Transverse colon (tissue), 4 donors: ENCODE measurements around the gene PDE4B.

Experiments
- EP300 ChIP-seq: sonication (generic); formaldehyde crosslinking; IDR thresholded peaks from one replicate; pipeline ENCODE4 v1.6.1; 2017; ENCODE audit warnings: antibody characterized with exemption, low read depth
- POLR2A ChIP-seq: fragments of 450-650 bp; IDR thresholded peaks from one replicate; pipeline ENCODE4 v1.6.1; 2016; ENCODE audit warnings: antibody characterized with exemption, mild to moderate bottlenecking, moderate library complexity
- POLR2AphosphoS5 ChIP-seq, 3 donors: sonication (generic); formaldehyde crosslinking; IDR thresholded peaks; one replicate each; pipeline ENCODE4 v1.6.1; 2016; ENCODE audit warnings: antibody characterized with exemption in 3 of 3
- TF ChIP-seq, protein P1 (sequence below), 5 experiments: fragments of 200-600 bp in 3 of 5; fragments of 450-650 bp in 2 of 5; sonication (generic) in 3 of 5; IDR thresholded peaks; 1 replicate in 2 of 5; 2 replicates in 3 of 5; pipeline ENCODE4 v1.5.1; 2016 to 2017; ENCODE audit warnings: antibody characterized with exemption in 5 of 5, inconsistent platforms in 3 of 5, mild to moderate bottlenecking in 2 of 5, moderate library complexity in 1 of 5

DNA sequence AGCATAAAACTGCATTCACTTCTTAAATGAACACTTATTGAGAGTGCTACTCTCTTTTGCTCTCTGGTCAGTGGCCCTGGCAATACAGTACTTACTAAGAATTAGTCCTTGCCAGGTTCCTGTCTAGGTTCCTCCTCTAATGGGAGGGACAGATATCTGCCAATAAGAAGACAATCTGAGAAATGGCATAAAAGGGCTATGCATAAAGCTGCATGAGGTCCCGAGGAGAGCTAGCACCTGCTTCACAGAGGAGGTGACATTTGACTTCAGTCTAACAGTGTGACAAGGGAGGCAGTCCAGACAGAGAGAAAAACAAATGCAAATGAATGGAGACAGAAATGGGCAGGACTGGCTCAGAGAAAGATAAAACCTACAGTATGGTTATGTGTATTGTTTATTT lies 384.1 kb downstream of the PDE4B start:
- no peak for TF ChIP-seq POLR2AphosphoS5 (IDR thresholded peaks at IDR 0.05)
- TF ChIP-seq, protein P1, sequence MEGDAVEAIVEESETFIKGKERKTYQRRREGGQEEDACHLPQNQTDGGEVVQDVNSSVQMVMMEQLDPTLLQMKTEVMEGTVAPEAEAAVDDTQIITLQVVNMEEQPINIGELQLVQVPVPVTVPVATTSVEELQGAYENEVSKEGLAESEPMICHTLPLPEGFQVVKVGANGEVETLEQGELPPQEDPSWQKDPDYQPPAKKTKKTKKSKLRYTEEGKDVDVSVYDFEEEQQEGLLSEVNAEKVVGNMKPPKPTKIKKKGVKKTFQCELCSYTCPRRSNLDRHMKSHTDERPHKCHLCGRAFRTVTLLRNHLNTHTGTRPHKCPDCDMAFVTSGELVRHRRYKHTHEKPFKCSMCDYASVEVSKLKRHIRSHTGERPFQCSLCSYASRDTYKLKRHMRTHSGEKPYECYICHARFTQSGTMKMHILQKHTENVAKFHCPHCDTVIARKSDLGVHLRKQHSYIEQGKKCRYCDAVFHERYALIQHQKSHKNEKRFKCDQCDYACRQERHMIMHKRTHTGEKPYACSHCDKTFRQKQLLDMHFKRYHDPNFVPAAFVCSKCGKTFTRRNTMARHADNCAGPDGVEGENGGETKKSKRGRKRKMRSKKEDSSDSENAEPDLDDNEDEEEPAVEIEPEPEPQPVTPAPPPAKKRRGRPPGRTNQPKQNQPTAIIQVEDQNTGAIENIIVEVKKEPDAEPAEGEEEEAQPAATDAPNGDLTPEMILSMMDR (IDR thresholded peaks at IDR 0.05) = no peak
- TF ChIP-seq POLR2A = no peak
- no peak for TF ChIP-seq EP300
